H1 (cell line): ENCODE measurements around the gene C4B. TPM values are rescaled to one million over a fixed set of nuclear protein-coding genes. Genes with fewer than 3 reads are reported as not detected.

Experiments used
- FOSL1 ChIP-seq: IDR thresholded peaks from 2 replicates; pipeline ENCODE4 v1.6.1; 2011; ENCODE audit warnings: mild to moderate bottlenecking, low read depth, low read length, moderate library complexity; ENCODE audit not compliant: insufficient read depth
- polyA plus RNA-seq, 7 experiments: library from polyadenylated mRNA; depleted of rRNA in 3 of 7; stranded (reverse) in 5 of 7; unstranded in 2 of 7; fragments of >200 nt in 5 of 7; fragments of 200-250 nt in 2 of 7; gene quantifications; 1 replicate in 5 of 7; 2 replicates in 1 of 7; 4 replicates in 1 of 7; pipeline versions ENCODE4 v1.2.1 to v1.2.3, GENCODE V29; 2011 to 2013; ENCODE audit warnings: missing spikeins in 2 of 7, mixed read lengths in 2 of 7
- total RNA-seq: library from RNA; stranded (reverse); fragmentation: NEBNext Ultra II Directional; extraction: Animal tissue kit (Norgen Biotek cat#: 25700); gene quantifications from 2 replicates; pipeline ENCODE4 v1.2.1, GENCODE V29; 2021

C4B gene
- total and polyA plus RNA-seq, 2 of the 8 experiments (the other 6 are each of a cell fraction or from before 2014, with no cell fraction given) = 0.74 to 3.5 TPM

DNA sequence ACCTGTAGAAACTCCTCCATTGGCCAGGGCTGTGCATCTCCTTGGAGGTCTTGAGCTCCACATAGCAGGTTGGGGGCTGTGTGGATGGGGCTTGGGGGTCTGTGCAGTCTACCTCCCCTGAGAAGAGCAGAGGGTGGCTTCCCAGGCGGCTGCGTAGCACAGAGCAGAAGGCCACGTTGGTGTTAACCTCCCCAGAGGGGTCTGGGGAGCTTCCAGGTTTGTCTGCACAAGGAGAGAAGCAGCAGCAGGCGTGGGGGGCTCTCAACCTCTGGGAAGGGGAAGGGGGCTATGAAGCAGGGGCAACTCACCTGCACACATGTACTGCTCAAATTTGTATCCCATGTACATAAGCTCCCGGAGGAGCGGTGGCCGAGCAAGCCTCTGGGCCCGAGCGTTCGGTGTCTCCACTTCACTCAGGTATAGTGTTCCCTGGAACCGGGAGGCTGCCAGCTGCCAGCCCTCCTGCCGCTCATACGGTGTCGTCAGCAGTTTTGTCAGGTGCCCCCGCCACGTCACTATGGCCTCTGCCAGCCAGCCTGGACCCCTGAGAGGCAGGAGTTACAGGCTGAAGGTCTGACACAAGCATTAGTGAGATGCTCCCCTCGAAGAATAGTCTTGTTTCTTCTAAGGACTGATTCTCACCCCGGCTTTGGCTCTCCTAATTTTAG, 43.9 kb upstream of the C4B start (continued):
- no peak for TF ChIP-seq FOSL1
